HepG2 (cell line): ENCODE measurements around the gene RPSA. TPM values are rescaled to one million over a fixed set of nuclear protein-coding genes. Genes with fewer than 3 reads are reported as not detected.

Experiments
- ATAC-seq: fragments of 200-7000 bp; cut with Tn5 transposase; 3 replicates; pipeline ENCODE4 v1.9.1; 2020; ENCODE audit warnings: mild to moderate bottlenecking, moderate library complexity
- BruUV-seq: library from RNA; stranded (reverse); fragments of 400-500 nt; replicated peaks from 2 replicates; lab custom pipeline; 2021; lab: Mats Ljungman, UMichigan
- CTCF ChIA-PET: fragments of 300-600 bp; formaldehyde crosslinking; extraction: SDS; loops from one replicate; lab custom pipeline; 2021; ENCODE audit warnings: low total read pairs, inconsistent platforms, low intra/inter-chr PET ratio; lab: Yijun Ruan, JAX
- POLR2A ChIA-PET: fragments of 350-600 bp; sonication (Branson Sonifier 250); formaldehyde crosslinking; loops from one replicate; lab custom pipeline; 2020; ENCODE audit warnings: antibody characterized with exemption, inconsistent platforms; lab: Yijun Ruan, JAX
- DNase-seq: peaks from one replicate; pipeline ENCODE4 v3.0.0-alpha.2; 2015; ENCODE audit warnings: low spot score
- FAIRE-seq: peaks from 3 replicates; lab custom pipeline; 2011; peaks lifted over from hg19 to GRCh38; lab: Jason Lieb, UNC
- H2AFZ ChIP-seq: one replicate; pipeline ENCODE4 v1.6.1; 2011; ENCODE audit warnings: low read length, inconsistent platforms
- H3K27ac ChIP-seq: fragments of 300-600 bp; 3 replicates; pipeline ENCODE4 v1.8.0; 2011; ENCODE audit warnings: mixed run types, mild to moderate bottlenecking, mixed read lengths, low read length, inconsistent platforms; ENCODE audit not compliant: insufficient read depth; ENCODE audit errors: extremely low read length
- H3K27me3 ChIP-seq, 2 experiments: fragments of 200-600 bp in 1 of 2; 2 replicates in 1 of 2; 3 replicates in 1 of 2; pipeline versions ENCODE4 v1.6.0 to v1.8.0; 2011; ENCODE audit warnings: low read length in 2 of 2, mild to moderate bottlenecking in 2 of 2, moderate library complexity in 2 of 2, inconsistent platforms in 1 of 2; ENCODE audit not compliant: insufficient read depth in 2 of 2, control insufficient read depth in 1 of 2
- H3K36me3 ChIP-seq, 2 experiments: fragments of 200-600 bp in 1 of 2; replicated peaks in 1 of 2; 2 replicates in 1 of 2; 3 replicates in 1 of 2; pipeline versions ENCODE4 v1.5.1 to v1.8.0; 2011; ENCODE audit warnings: low read length in 2 of 2, inconsistent platforms in 1 of 2; ENCODE audit not compliant: insufficient read depth in 2 of 2, control insufficient read depth in 1 of 2
- H3K4me1 ChIP-seq: 2 replicates; pipeline ENCODE4 v1.5.1; 2012; ENCODE audit warnings: low read length, inconsistent platforms; ENCODE audit not compliant: insufficient read depth
- H3K4me2 ChIP-seq: 2 replicates; pipeline ENCODE4 v1.6.0; 2011; ENCODE audit warnings: low read depth, low read length, inconsistent platforms
- H3K4me3 ChIP-seq, 3 experiments: fragments of 200-600 bp in 1 of 3; sonication (generic), shearing (Covaris generic) in 1 of 3; replicated peaks in 1 of 3; 2 replicates each; pipeline ENCODE4 v1.5.1; 2011 to 2016; ENCODE audit warnings: low read length in 3 of 3, inconsistent platforms in 2 of 3, low read depth in 2 of 3, mild to moderate bottlenecking in 2 of 3, control low read depth in 1 of 3, mixed read lengths in 1 of 3; ENCODE audit not compliant: insufficient read depth in 1 of 3
- H3K79me2 ChIP-seq: one replicate; pipeline ENCODE4 v1.6.1; 2011; ENCODE audit warnings: low read length, inconsistent platforms; ENCODE audit not compliant: insufficient read depth
- H3K9ac ChIP-seq: 2 replicates; pipeline ENCODE4 v1.6.0; 2011; ENCODE audit warnings: mild to moderate bottlenecking, low read depth, low read length, inconsistent platforms; ENCODE audit not compliant: insufficient read depth
- H3K9me3 ChIP-seq: 2 replicates; pipeline ENCODE4 v1.5.1; 2012; ENCODE audit warnings: mild to moderate bottlenecking, low read length
- H4K20me1 ChIP-seq: 2 replicates; pipeline ENCODE4 v1.6.0; 2011; ENCODE audit warnings: inconsistent platforms, mild to moderate bottlenecking, low read length, moderate library complexity; ENCODE audit not compliant: insufficient read depth
- ELF4 ChIP-seq: sonication (generic); formaldehyde crosslinking; IDR thresholded peaks from 2 replicates; pipeline ENCODE4 v1.5.0; 2020; ENCODE audit warnings: missing genetic modification reagents, mild to moderate bottlenecking, moderate library complexity, borderline replicate concordance
- FOXA1 ChIP-seq, 2 experiments: fragments of 450-650 bp in 1 of 2; sonication (generic) in 1 of 2; formaldehyde crosslinking in 1 of 2; IDR thresholded peaks; 2 replicates each; pipeline versions ENCODE4 v1.4.0 to v1.6.1; 2016 to 2020; ENCODE audit warnings: missing genetic modification reagents in 1 of 2
- FOXA3 ChIP-seq: IDR thresholded peaks from 2 replicates; pipeline ENCODE4 v1.6.1; 2016; ENCODE audit warnings: missing genetic modification reagents, missing compliant biosample characterization
- MZF1 ChIP-seq: sonication (generic); formaldehyde crosslinking; IDR thresholded peaks from 2 replicates; pipeline ENCODE4 v1.8.1; 2023; ENCODE audit warnings: mild to moderate bottlenecking, missing genetic modification reagents, borderline replicate concordance
- NR0B2 ChIP-seq: sonication (generic); formaldehyde crosslinking; IDR thresholded peaks from 2 replicates; pipeline ENCODE4 v1.4.0; 2020; ENCODE audit warnings: mild to moderate bottlenecking, missing genetic modification reagents
- POLR2AphosphoS2 ChIP-seq: IDR thresholded peaks from 2 replicates; pipeline ENCODE4 v1.6.1; 2011; ENCODE audit warnings: low read depth, low read length, improper control_type of control experiment
- PTBP1 ChIP-seq: fragments of 200-400 bp; formaldehyde crosslinking; IDR thresholded peaks from 2 replicates; pipeline ENCODE4 v1.6.1; 2018; ENCODE audit warnings: low read length, low read depth; ENCODE audit not compliant: poor library complexity, severe bottlenecking
- RNF219 ChIP-seq: sonication (generic); formaldehyde crosslinking; IDR thresholded peaks from 2 replicates; pipeline ENCODE4 v1.5.0; 2020; ENCODE audit warnings: mild to moderate bottlenecking, missing genetic modification reagents
- ZNF484 ChIP-seq: sonication (generic); formaldehyde crosslinking; IDR thresholded peaks from 2 replicates; pipeline ENCODE4 v1.5.1; 2020; ENCODE audit warnings: mild to moderate bottlenecking, low read depth, missing genetic modification reagents, borderline replicate concordance
- ZNF652 ChIP-seq: IDR thresholded peaks from 2 replicates; pipeline ENCODE4 v1.6.1; 2016; ENCODE audit warnings: low read depth, borderline replicate concordance
- ZNF720 ChIP-seq: sonication (generic); formaldehyde crosslinking; IDR thresholded peaks from 2 replicates; pipeline ENCODE4 v1.4.0; 2020; ENCODE audit warnings: missing genetic modification reagents
- ZNF781 ChIP-seq: sonication (generic); formaldehyde crosslinking; IDR thresholded peaks from 2 replicates; pipeline ENCODE4 v1.5.1; 2020; ENCODE audit warnings: borderline replicate concordance, mild to moderate bottlenecking, missing genetic modification reagents; ENCODE audit errors: not compliant biosample characterization
- WGBS: methylation state at CpG from one replicate; pipeline ENCODE4 v1.1.6; 2017; ENCODE audit warnings: low lambda C conversion rate; 5-methylcytosine and 5-hydroxymethylcytosine counted together
- in situ Hi-C: cut with HindIII; loops from 2 replicates; pipeline ENCODE4 v1.10.0; 2017; ENCODE audit warnings: low pct_unique_long_range_greater_than_20kb; ENCODE audit not compliant: extremely low pct_ligation_motif_present
- intact Hi-C: fragments of 100-400 bp; cut with micrococcal nuclease; formaldehyde crosslinking; loops from one replicate; pipeline ENCODE4 v1.10.0; 2022; ENCODE audit not compliant: unreplicated experiment
- polyA plus RNA-seq, 8 experiments: library from polyadenylated mRNA; depleted of rRNA in 3 of 8; stranded (reverse) in 7 of 8; unstranded in 1 of 8; fragments of >200 nt; fragmentation: Illumina TruSeq in 4 of 8; extraction: Trizol in 4 of 8; gene quantifications; 2 replicates each; pipeline versions ENCODE4 v1.2.1 to v1.2.3, GENCODE V29; 2011 to 2016; ENCODE audit warnings: low read depth in 4 of 8, missing spikeins in 1 of 8, mixed read lengths in 1 of 8; ENCODE audit not compliant: insufficient read depth in 1 of 8
- total RNA-seq, 5 experiments: library from RNA; depleted of rRNA; stranded (reverse); fragments of >200 nt; fragmentation: Illumina TruSeq; extraction: Trizol; gene quantifications; 2 replicates each; pipeline ENCODE4 v1.2.3, GENCODE V29; 2016; ENCODE audit warnings: low read depth in 1 of 5

The RPSA gene
- total and polyA plus RNA-seq, 2 of the 13 experiments (the other 11 are each of a cell fraction or from before 2014, with no cell fraction given), result 1,683 to 3,226 TPM

GRCh38 chr3:39407259-39407629 is 724 bp downstream of the RPSA start:
- DNase-seq (peak; percentile 23), FAIRE-seq (no peak), ATAC-seq (no peak)
- H3K4me3 ChIP-seq, result peak overlapping the region; percentile 82 to 94 (median 93)
- ChIA-PET POLR2A (interaction anchor here (0.8 to 3.7 kb wide), 6 partner anchors 9 to 230 kb away, joined by 3 to 19 read pairs (median 6); no protein-coding TSS in a partner anchor), CTCF (no interaction called here)
- peak overlapping the region; percentile 97 for H3K4me2 ChIP-seq
- peak overlapping the region; percentile 91 for H3K27ac ChIP-seq
- intact Hi-C loops, result loop anchor here (2.0 kb wide), 1 partner anchor 22 kb away; no protein-coding TSS in a partner anchor
- H3K79me2 ChIP-seq, result peaks cover 37% of the 10 kb centered on the region
- no peak overlapping the region for H2AFZ ChIP-seq
- H3K36me3 ChIP-seq, result peaks cover 14 to 43% of the 10 kb centered on the region in 2 experiments
- peaks cover 34% of the 10 kb centered on the region for H4K20me1 ChIP-seq
- TF ChIP-seq POLR2AphosphoS2 (no peak), ZNF652 (CRISPR knock-in tag) (peak; percentile 93), ZNF720 (CRISPR knock-in tag) (no peak), PTBP1 (no peak), ZNF484 (CRISPR knock-in tag) (no peak), MZF1 (CRISPR knock-in tag) (no peak), ZNF781 (peak; percentile 1), FOXA3 (CRISPR knock-in tag) (peak; percentile 27; the same call in 1 of the 2 replicates), FOXA1 (IDR thresholded peaks at IDR 0.05) (no peak), FOXA1 (CRISPR knock-in tag; IDR thresholded peaks at IDR 0.05) (peak; percentile 24; the same call in 1 of the 2 replicates), RNF219 (CRISPR knock-in tag) (0 out of 2 replicates have a peak, but pooled peaks have one; percentile 33), ELF4 (CRISPR knock-in tag) (0 out of 2 replicates have a peak, but pooled peaks have one; percentile 41), NR0B2 (CRISPR knock-in tag) (no peak)
- H3K9me3 ChIP-seq, result no peaks in the 10 kb centered on the region
- peak overlapping the region; percentile 96 for H3K9ac ChIP-seq
- in situ Hi-C loops, result no loop called here
- no TSS peak for BruUV-seq
- no peaks in the 10 kb centered on the region; a peak in 1 of 5 replicates for H3K27me3 ChIP-seq
- peaks cover 76% of the 10 kb centered on the region for H3K4me1 ChIP-seq
- WGBS, result 1% methylated on average over 9 of the region's 9 CpGs
